GM12878 (cell line): ENCODE data around the gene TSTD2. TPM values are rescaled to one million over a fixed set of nuclear protein-coding genes. Genes with fewer than 3 reads are reported as not detected.

Experiments used
- ASH2L ChIP-seq: fragments of 300-600, 200-600 bp; sonication (generic); IDR thresholded peaks from 2 replicates; pipeline ENCODE4 v1.6.1; 2017; ENCODE audit warnings: low read depth, mild to moderate bottlenecking, borderline replicate concordance
- ATF3 ChIP-seq: IDR thresholded peaks from 2 replicates; pipeline ENCODE4 v1.6.1; 2011; ENCODE audit warnings: low read depth, mild to moderate bottlenecking, low read length, moderate library complexity, borderline replicate concordance; ENCODE audit errors: extremely low read depth
- BRCA1 ChIP-seq: IDR thresholded peaks from 2 replicates; pipeline ENCODE4 v1.6.1; 2011; ENCODE audit warnings: low read depth, low read length, improper control_type of control experiment
- CHD4 ChIP-seq: fragments of 200-600 bp; sonication (generic); IDR thresholded peaks from 2 replicates; pipeline ENCODE4 v1.6.1; 2016; ENCODE audit warnings: mild to moderate bottlenecking
- FOS ChIP-seq: IDR thresholded peaks from 3 replicates; pipeline ENCODE4 v1.6.1; 2011; ENCODE audit warnings: borderline replicate concordance; ENCODE audit not compliant: insufficient read length; ENCODE audit errors: extremely low read depth
- HDAC2 ChIP-seq: fragments of 200-600 bp; sonication (generic); IDR thresholded peaks from 2 replicates; pipeline ENCODE4 v1.6.1; 2017
- HDAC6 ChIP-seq: fragments of 200-600 bp; sonication (generic); IDR thresholded peaks from one replicate; pipeline ENCODE4 v1.8.0; 2017; ENCODE audit warnings: antibody characterized with exemption; ENCODE audit not compliant: unreplicated experiment
- IRF3 ChIP-seq: fragments of 450-650 bp; IDR thresholded peaks from 2 replicates; pipeline ENCODE4 v1.6.1; 2014; ENCODE audit warnings: mild to moderate bottlenecking
- IRF4 ChIP-seq: IDR thresholded peaks from 2 replicates; pipeline ENCODE4 v1.6.1; 2011; ENCODE audit warnings: low read depth, low read length
- JUND ChIP-seq: IDR thresholded peaks from 2 replicates; pipeline ENCODE4 v1.6.1; 2012; ENCODE audit warnings: low read depth, mild to moderate bottlenecking, low read length, improper control_type of control experiment, moderate library complexity
- LARP7 ChIP-seq: fragments of 450-650 bp; IDR thresholded peaks from 2 replicates; pipeline ENCODE4 v1.6.1; 2017; ENCODE audit warnings: mild to moderate bottlenecking
- MEF2A ChIP-seq: IDR thresholded peaks from 2 replicates; pipeline ENCODE4 v1.6.1; 2011; ENCODE audit warnings: low read depth, mild to moderate bottlenecking, low read length, moderate library complexity; ENCODE audit not compliant: insufficient read depth
- MXI1 ChIP-seq: fragments of 150-350 bp; IDR thresholded peaks from 2 replicates; pipeline ENCODE4 v1.6.1; 2011; ENCODE audit warnings: low read depth, mild to moderate bottlenecking, inconsistent platforms, low read length, improper control_type of control experiment
- MYB ChIP-seq: fragments of 150-350 bp; IDR thresholded peaks from 2 replicates; pipeline ENCODE4 v1.6.1; 2014; ENCODE audit warnings: mild to moderate bottlenecking, low read depth, low read length, borderline replicate concordance
- NBN ChIP-seq: fragments of 450-650 bp; IDR thresholded peaks from 2 replicates; pipeline ENCODE4 v1.6.1; 2016
- NKRF ChIP-seq: fragments of 450-650 bp; conservative IDR thresholded peaks from 2 replicates; pipeline ENCODE4 v1.6.1; 2017; ENCODE audit warnings: mild to moderate bottlenecking, moderate library complexity
- NRF1 ChIP-seq: conservative IDR thresholded peaks from 2 replicates; pipeline ENCODE4 v1.6.1; 2011; ENCODE audit warnings: mild to moderate bottlenecking, low read depth, low read length, improper control_type of control experiment
- PML ChIP-seq: IDR thresholded peaks from 2 replicates; pipeline ENCODE4 v1.6.1; 2012; ENCODE audit warnings: low read length, inconsistent platforms
- RB1 ChIP-seq: fragments of 450-650 bp; formaldehyde crosslinking; IDR thresholded peaks from 2 replicates; pipeline ENCODE4 v1.6.1; 2017; ENCODE audit warnings: mild to moderate bottlenecking, borderline replicate concordance
- RCOR1 ChIP-seq: conservative IDR thresholded peaks from 2 replicates; pipeline ENCODE4 v1.6.1; 2012; ENCODE audit warnings: low read depth, low read length, improper control_type of control experiment
- SIX5 ChIP-seq: IDR thresholded peaks from 2 replicates; pipeline ENCODE4 v1.6.1; 2011; ENCODE audit warnings: mild to moderate bottlenecking, low read depth, low read length, moderate library complexity; ENCODE audit not compliant: severe bottlenecking
- STAT1 ChIP-seq: fragments of 450-650 bp; conservative IDR thresholded peaks from 2 replicates; pipeline ENCODE4 v1.6.1; 2014; ENCODE audit warnings: antibody characterized with exemption, mild to moderate bottlenecking
- TARDBP ChIP-seq: IDR thresholded peaks from 2 replicates; pipeline ENCODE4 v1.6.1; 2016; ENCODE audit warnings: borderline replicate concordance
- TCF12 ChIP-seq: IDR thresholded peaks from 2 replicates; pipeline ENCODE4 v1.6.1; 2011; ENCODE audit warnings: low read depth, mild to moderate bottlenecking, low read length
- ZNF384 ChIP-seq: IDR thresholded peaks from 2 replicates; pipeline ENCODE4 v1.6.1; 2012; ENCODE audit warnings: low read depth, mild to moderate bottlenecking, low read length, improper control_type of control experiment, borderline replicate concordance
- ZNF687 ChIP-seq: fragments of 450-650 bp; IDR thresholded peaks from 2 replicates; pipeline ENCODE4 v1.6.1; 2017; ENCODE audit warnings: mild to moderate bottlenecking, moderate library complexity
- polyA plus RNA-seq, 11 experiments: library from polyadenylated mRNA; depleted of rRNA in 4 of 11; unstranded in 6 of 11; stranded (reverse) in 5 of 11; fragments of >200 nt; fragmentation: Nextera tagmentation in 4 of 11; fragmentation: Illumina TruSeq in 1 of 11; extraction: Ambion mirVana in 4 of 11; extraction: Trizol in 1 of 11; gene quantifications; 1 replicate in 1 of 11; 2 replicates in 10 of 11; pipeline versions ENCODE4 v1.2.1 to v1.2.3, GENCODE V29; 2011 to 2016; ENCODE audit warnings: inconsistent platforms in 2 of 11, missing spikeins in 2 of 11, low read depth in 1 of 11
- total RNA-seq, 4 experiments: library from RNA; depleted of rRNA in 3 of 4; stranded (reverse); fragments of >200 nt in 3 of 4; fragmentation: Illumina TruSeq in 1 of 4; extraction: Trizol in 1 of 4; gene quantifications; 2 replicates each; pipeline versions ENCODE4 v1.2.1 to v1.2.3, GENCODE V29; 2013 to 2021

The TSTD2 gene
- total and polyA plus RNA-seq, 10 of the 15 experiments (the other 5 are each of a cell fraction or from before 2014, with no cell fraction given), result 5.0 to 30.6 (median 14.1) TPM

- TF ChIP-seq ZNF687, result no peak; the same call in 1 of the 2 replicates
- TF ChIP-seq TCF12, result 0 out of 2 replicates have a peak, but pooled peaks have one; percentile 27
- TF ChIP-seq FOS, result no peak
- TF ChIP-seq SIX5, result no peak
- TF ChIP-seq CHD4, result no peak
- TF ChIP-seq MEF2A, result peak; percentile 93
- TF ChIP-seq IRF4, result no peak
- no peak for TF ChIP-seq RB1
- no peak for TF ChIP-seq HDAC6
- TF ChIP-seq RCOR1, result 0 out of 2 replicates have a peak, but pooled peaks have one; percentile 19
- TF ChIP-seq NBN, result peak; percentile 70
- no peak for TF ChIP-seq IRF3
- TF ChIP-seq TARDBP, result no peak
- no peak for TF ChIP-seq NKRF
- TF ChIP-seq BRCA1, result no peak
- TF ChIP-seq NRF1, result no peak
- no peak for TF ChIP-seq STAT1
- TF ChIP-seq HDAC2, result no peak
- no peak for TF ChIP-seq LARP7
- peak; percentile 51; the same call in 1 of the 2 replicates for TF ChIP-seq PML
- TF ChIP-seq ZNF384, result peak; percentile 95
- TF ChIP-seq ASH2L, result no peak
- 0 out of 2 replicates have a peak, but pooled peaks have one; percentile 23 for TF ChIP-seq JUND
- no peak for TF ChIP-seq ATF3
- peak; percentile 21; the same call in 1 of the 2 replicates for TF ChIP-seq MXI1
- TF ChIP-seq MYB, result no peak
These were observed 74.1 kb downstream of the TSTD2 start (continued) for GRCh38 chr9:97559111-97559514.
